NCI-H128 (cell line): ENCODE data around the gene PCTP.

ENCODE experiments used
- DNase-seq: peaks from one replicate; lab custom pipeline; 2025; ENCODE audit not compliant: unreplicated experiment; lab: John Stamatoyannopoulos, UW

Gene PCTP

GRCh38 chr17:55750750-55751657 is at the start of gene PCTP:
Gene PCTP, plus strand, starts transcription at chr17:55751051. Its CDS starts 53 bp downstream, at chr17:55751104.
- peak; percentile 36 for DNase-seq

GRCh38 chr17:55702150-55702549 is 48.7 kb upstream of the PCTP start:
- no peak for DNase-seq

- DNase-seq: no peak
Observed at GRCh38 chr17:55704401-55704800, 46.5 kb upstream of the PCTP start.

- no peak for DNase-seq
Observed at GRCh38 chr17:55705847-55706246, 45.0 kb upstream of the PCTP start.

GRCh38 chr17:55706808-55707773 is 43.8 kb upstream of the PCTP start:
- DNase-seq: no peak

- DNase-seq: no peak
Observed at GRCh38 chr17:55708175-55708974, 42.5 kb upstream of the PCTP start.

GRCh38 chr17:55709440-55709839 is 41.4 kb upstream of the PCTP start:
- DNase-seq: no peak

GRCh38 chr17:55709984-55710383 is 40.9 kb upstream of the PCTP start:
- no peak for DNase-seq

GRCh38 chr17:55710410-55710809 is 40.4 kb upstream of the PCTP start:
- no peak for DNase-seq

GRCh38 chr17:55710829-55711496 is 39.9 kb upstream of the PCTP start:
- peak; percentile 29 for DNase-seq

GRCh38 chr17:55717432-55717831 is 33.4 kb upstream of the PCTP start:
- no peak for DNase-seq

- peak; percentile 31 for DNase-seq
Observed at GRCh38 chr17:55717898-55718735, 32.7 kb upstream of the PCTP start.

- no peak for DNase-seq
Observed at GRCh38 chr17:55720919-55721836, 29.7 kb upstream of the PCTP start.

GRCh38 chr17:55722016-55722736 is 28.7 kb upstream of the PCTP start:
- no peak for DNase-seq

GRCh38 chr17:55722742-55723487 is 27.9 kb upstream of the PCTP start, which contains the start of gene TMEM100:
Gene TMEM100, minus strand, starts transcription at chr17:55722864. Its CDS starts 1,794 bp downstream, at chr17:55721070.
- no peak for DNase-seq

- DNase-seq: no peak
Observed at GRCh38 chr17:55723488-55723848, 27.4 kb upstream of the PCTP start.

GRCh38 chr17:55726440-55726839 is 24.4 kb upstream of the PCTP start:
- no peak for DNase-seq
